HG03558 (cell line): ENCODE results near the gene GMNC.

Source experiments
- ATAC-seq: cut with Tn5 transposase; IDR thresholded peaks from one replicate; pipeline ENCODE4 v1.9.1; 2021; ENCODE audit warnings: moderate number of reproducible peaks; ENCODE audit not compliant: unreplicated experiment; ENCODE audit errors: extremely low read depth

The GMNC gene

DNA sequence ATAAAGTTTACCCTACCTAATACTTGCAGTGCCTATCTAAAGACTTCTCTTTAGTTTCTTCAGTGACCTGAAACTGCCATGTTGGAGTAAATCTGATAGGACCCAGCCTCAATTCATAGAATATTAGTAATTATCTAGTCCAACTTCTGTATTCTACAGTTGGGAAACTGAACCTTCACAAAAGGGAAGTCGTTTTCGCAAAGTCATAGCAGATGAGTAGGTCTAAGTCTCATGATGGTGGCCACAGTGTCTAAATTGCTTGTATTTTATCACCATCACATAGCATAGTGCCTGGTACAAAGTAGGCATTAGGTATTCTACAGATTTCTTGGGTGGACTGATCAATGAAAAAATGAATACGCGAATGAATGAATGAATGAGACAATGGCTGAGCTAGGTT, 8.4 kb downstream of the GMNC start:
- no peak for ATAC-seq

DNA sequence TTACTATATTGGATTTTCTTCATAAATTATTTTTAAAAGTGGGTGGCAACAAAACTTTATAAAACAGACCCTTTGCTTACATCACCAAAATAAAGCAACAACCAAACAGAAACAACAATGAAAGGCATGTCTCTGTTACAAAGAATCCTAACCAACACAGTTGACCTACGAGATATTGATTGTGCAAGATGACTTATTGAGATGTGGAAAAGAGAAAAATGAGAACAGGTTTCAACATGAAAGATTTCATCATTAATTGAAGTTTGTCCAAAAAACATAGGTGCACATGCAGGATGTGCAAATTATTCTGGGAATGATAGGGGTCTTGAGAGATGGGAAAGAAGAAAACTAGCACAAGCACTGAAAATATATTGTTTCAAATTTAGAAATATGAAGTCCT, 9.0 kb downstream of the GMNC start:
- ATAC-seq: no peak

DNA sequence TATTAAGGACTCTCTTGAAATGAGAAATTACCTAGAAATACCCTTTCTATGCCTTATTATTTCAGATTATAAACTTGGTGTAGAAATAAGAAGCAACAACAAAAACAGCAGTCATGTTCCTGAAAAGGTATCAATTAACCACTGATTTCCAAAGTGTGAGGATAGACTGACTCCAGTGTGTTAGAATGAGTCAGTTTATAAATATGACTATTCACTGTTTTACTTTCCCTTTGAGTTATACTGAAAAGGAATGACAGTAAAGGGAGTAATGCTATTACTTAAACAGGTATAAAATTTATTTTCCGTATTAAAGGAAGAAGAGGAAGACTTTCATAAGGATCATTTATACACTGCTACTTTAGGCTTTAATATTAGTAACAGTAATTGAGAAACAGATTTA, 12.9 kb downstream of the GMNC start:
- no peak for ATAC-seq

DNA sequence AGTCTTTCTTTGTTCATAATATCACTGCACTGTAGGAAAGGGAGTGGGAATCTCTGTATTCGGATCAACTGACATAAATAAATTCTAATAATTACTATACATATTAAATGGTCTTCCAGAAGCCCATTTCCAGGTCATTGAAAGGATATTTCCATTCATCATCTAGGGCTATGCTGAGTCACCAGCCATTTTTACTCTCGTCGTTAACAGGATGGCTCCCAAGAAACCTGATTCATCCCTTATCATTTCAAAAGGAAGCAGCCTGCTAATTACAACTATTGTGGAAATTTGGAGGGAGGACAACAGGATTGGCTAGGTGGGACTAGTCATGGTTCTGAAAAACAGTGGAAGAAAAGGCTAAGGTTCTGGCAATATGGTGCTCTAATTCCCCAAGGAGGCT, 13.6 kb downstream of the GMNC start:
- no peak for ATAC-seq

DNA sequence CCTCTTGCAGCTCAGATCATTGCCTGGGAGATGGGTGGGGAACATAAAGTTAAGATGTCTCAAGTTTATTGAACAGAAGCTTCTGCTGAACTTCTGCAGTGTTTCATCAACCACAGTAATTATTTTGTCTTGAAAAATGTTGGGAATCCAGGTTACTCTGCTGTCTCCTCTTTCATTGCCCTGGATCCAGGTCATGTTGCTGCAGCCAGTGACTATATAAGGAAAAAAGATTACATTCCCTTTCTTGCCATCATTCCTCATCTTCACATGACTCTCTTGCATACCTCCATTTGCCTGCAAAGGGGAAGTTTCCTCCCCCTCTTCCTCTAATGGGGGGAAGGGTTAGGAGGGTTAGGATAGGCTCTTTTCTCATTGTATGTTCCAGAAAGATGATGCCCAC, 15.1 kb downstream of the GMNC start:
- no peak for ATAC-seq

DNA sequence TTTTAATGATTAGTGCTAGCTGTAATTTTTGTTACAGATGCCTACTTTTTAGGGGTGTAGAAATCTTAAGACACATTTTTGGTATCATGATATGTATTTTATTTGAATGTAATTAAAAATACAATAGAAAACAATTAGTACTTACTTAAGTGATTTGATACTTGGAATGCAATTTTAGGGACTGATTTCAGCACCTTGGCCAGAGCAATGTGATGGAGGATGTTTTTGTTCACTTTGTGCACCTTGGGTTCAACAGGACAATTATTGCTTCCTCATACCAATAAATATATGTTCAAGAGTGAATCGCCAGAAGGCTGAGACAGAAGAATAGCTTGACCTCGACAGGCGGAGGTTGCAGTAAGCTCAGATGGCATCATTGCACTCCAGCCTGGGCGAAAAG, 22.3 kb downstream of the GMNC start:
- no peak for ATAC-seq

DNA sequence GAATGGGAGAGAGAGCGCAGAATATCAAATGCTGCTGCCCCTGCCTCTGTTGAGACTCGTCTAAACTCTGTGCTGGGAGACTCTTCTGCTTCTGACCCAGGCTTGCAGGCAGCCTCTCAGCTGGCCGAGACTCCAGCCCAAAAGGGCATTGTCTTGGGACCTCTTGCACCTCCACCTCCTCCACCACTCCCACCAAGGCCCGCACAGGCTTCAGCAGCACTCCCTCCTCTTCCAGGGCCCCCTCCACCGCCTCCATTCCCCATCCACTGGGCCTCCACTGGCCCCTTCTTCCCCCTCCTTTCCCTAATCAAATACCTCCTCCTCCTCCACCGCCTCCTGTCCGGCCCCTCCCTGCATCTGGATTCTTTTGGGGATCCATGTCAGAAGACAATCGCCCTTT, 31.3 kb downstream of the GMNC start:
- no peak for ATAC-seq

DNA sequence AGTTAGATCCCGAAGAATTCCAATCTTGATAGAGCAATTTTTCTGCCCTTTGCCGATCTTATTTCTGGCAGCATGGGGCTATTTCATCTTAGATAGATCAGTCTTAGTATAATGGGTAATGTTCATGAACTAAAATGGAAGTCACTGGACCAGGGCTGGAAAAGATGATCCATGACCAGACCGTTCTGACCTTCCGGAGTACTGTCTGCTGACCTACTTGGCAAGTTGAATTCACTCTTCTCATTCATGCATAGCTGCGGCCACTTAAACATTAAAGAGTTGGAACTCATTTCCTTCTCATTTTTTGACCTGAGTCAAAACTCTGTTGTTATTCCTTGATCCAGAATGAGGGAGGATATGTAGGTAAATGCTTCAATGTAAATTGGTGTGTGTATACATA, 32.5 kb downstream of the GMNC start:
- no peak for ATAC-seq

DNA sequence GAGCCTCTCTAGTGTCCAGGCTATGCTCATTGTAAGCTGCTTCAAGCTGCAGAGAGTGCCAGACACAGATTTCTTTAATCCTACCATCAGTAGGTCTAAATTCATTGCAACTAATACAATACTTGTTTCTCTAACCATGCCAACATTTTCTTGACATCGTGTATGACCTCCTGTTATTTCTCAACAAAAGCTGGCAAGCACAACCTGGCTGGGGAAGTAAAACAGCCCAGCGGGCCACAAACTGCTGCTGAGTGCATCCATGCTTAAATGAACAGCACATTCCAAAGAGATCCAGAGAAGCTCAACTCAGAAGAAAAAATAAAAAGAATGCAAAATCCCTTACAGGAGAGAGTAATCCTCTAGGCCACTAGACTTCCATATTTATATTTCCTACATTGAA, 36.5 kb downstream of the GMNC start:
- no peak for ATAC-seq

DNA sequence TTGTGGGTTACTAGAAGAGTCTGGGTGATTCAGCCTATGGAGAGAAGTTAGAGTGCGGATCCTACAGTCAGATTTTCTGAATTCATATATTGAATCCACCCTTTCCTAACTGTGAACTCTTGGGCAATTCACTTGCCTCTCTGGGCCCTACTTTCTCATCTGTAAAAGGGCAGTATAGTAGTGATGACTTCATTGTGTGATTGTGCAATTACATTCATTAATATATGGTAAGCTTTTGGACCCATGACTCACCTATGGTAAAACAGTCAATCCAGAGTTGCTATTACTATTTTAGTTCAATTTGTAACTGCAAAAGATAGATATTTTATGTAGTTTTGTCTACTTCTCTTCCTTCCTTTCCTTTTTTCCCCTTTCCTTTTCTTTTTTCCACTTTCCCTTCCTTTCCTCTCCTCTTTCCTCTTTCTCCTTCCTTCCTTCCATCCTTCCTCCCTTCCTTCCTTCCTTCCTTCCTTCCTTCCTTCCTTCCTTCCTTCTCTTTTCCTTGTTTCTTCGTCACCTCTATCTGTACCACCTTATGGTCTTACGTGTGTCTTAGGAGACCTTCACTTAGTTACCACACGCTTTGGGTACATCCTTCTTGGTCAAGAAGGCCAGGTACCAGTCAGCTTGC, 37.0 kb downstream of the GMNC start:
- ATAC-seq: no peak

DNA sequence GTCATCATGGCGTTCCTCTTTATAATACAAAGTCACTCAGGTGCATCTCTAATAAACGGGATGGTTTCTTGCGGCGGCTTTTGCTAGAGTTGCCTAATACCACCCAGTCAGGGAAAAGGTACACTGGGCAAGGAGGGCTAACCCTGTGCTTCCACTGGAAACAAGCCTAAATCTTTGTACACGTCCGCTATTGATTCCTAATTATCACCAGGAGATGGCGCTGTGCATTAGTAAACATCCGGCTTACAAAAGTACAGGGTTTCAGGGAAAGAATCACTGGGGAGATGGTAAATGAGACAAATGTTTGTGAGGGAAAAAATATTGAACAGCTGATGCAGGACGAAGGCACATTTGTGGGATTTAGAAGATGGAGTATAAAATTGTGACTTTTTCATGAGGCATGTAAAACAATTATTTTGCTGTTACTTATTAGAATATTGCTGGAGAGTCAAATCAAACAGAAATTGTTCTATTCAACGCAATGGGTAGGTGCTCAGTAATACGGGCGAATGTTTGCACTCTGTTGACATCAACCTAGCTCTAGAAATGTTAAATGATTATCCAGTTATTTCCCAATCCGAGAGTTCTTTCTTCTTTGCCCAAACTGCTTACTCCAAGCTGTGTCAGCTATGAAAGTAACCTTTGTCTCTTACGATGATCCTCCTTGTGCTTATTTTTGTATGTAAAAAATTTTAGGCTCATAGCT, 50.6 kb downstream of the GMNC start:
- no peak for ATAC-seq

DNA sequence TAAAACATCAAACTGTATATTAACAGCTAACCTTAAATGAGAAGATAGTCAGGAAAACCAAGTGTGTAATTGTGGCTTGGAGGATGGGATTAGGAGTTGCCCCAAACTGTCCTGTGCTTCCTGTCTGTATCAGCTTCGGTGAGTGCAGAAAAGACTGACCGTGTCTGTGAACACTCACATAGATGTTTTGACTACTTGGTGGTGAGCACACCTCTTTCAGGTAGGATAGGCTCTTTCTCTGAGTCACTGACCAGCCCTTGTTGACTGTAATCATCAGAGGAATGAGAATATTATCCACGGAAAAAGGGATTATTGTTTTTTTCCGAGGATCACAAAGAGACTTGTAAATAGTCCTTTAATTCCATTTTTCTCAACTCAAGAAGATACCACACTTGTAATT, 51.5 kb downstream of the GMNC start:
- ATAC-seq: no peak

DNA sequence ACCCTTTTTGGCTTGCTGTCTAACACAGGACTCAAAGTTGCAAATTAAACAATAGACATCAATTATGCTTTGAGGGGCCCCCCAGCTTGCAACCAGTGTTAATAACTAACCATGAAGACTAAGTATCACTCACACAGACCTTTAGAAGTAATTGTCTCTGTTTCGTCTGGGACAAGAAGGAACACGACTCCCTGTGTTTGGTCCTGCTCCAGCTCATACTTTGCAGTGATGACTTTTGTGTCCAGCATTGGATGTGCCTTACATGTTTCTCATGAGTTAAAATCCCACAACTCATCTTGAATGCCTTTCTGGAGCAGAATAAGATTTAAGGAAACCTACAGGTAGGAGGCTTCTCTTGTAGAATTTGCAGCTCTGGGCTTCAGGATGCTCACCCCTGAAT, 53.1 kb downstream of the GMNC start:
- ATAC-seq: no peak

DNA sequence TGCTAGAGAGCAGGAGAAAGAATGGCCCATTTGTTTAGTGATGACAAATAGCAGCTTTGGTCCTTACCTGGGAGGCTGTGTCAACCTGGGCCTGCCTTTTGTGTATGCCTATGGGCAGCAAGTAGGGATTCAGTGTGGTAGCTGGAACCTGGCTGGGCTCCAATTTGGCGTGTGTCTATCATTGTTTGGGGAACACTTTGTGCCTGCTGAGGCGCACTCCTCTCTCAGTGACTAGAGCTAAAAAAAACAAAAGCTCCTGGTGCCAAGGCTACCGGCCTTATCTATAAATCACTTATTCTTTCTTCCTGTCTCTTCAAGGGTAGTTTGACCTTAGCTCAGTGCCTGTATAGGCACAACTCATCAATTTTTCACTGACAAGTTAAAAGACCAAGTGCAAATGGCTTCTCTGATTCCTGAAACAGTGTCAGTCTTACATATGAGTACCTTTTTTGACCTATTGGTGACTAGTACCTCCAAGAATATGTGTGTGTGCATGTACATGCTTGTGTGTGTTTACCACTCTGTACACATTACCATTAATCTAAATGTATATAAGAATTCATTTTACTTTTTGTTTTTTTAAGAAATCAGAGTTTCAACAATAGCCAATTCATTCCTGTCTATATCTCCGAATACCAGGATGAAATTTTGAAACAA, 54.6 kb downstream of the GMNC start:
- no peak for ATAC-seq
